HG03025 (cell line): ENCODE measurements around the gene TKT.
"Not testable (repeated sequence)": the region's sequence is repeated elsewhere in the genome, so short reads cannot be mapped to it uniquely, and the experiment has no call there.

Experiments
- ATAC-seq: cut with Tn5 transposase; IDR thresholded peaks from one replicate; pipeline ENCODE4 v1.9.1; 2021; ENCODE audit warnings: mild to moderate bottlenecking, moderate library complexity; ENCODE audit not compliant: unreplicated experiment, low FRiP score

TKT gene

DNA sequence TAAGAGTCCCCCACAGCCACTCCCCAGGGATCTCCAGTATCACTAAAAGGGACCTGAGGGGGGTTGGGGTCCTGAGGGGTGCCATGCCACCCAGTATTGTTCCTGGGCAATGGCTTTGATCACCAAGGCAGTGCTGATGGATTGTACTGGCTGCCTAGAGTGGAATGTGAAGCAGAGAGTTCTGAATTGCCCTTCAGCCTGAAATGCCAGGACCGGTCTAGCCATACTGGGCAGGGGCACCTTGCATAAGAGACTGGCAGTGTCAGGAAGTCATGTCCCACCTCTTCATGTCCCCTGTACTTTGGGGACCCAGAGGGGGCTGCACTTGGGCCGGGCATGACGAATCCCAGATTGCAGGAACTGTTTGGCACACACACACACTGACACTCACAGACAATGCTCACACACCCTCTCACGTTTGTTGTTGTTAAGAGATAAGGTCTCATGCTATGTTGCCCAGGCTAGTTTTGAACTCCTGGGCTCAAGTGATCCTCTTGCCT, 4.5 kb upstream of the TKT start:
- ATAC-seq, result no peak

- ATAC-seq, result no peak
These were observed 3.8 kb upstream of the TKT start for GRCh38 chr3:53259427-53260259.

- ATAC-seq, result no peak
These were observed 3.0 kb upstream of the TKT start for GRCh38 chr3:53258600-53259426.

DNA sequence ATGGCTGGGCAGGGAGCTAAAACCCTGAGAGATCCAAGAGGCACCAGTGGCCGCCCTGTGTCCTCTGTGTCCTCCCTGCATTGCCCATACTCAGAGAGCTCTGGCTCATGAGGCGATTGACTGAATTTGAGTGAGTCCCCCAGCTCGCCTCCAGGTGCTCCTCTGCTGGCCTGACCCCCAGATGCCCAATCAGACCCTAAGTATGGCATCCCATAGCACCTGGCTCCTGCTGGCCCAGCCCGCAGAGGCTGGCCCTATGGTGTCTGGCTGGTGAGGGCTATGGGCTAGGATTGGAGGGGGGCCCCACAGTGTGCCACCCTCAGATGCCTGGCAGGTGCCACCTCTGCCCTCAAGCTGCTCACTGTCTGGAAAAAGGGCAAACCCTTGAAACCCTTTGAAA, 1.6 kb upstream of the TKT start:
- no peak for ATAC-seq

DNA sequence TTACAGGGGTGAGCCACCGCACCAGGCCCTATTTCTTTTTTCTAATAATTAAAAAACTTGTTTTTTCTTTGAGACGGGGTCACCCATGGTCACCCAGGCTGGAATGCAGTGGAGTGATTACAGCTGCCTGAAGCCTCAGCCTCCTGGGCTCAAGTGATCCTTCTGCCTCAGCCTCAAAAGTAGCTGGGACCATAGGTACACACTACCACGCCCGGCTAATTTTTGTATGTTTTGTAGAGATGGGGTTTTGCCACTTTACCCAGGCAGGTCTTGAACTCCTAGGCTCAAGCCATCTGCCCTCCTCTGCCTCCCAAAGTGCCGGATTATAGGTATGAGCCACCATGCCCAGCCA, 858 bp upstream of the TKT start:
- no peak for ATAC-seq

DNA sequence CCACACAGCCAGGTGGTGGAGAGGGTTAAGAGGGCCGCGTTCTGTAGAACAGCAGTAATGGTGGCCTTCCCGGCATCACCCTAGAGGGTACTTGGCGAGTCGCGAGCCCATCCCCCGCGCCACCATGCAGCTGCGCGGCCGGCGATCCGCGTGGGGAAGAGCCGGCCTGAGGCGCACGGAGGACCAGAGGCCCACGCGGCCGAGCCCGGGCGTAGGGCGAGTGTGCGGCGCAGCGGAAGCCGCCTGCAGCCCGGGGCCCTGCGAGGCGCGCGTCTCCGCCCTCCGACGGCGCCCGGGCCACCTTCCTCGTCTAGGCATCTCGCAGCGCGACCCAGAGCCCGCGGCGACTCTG, 423 bp downstream of the TKT start:
- ATAC-seq, result peak; percentile 30

DNA sequence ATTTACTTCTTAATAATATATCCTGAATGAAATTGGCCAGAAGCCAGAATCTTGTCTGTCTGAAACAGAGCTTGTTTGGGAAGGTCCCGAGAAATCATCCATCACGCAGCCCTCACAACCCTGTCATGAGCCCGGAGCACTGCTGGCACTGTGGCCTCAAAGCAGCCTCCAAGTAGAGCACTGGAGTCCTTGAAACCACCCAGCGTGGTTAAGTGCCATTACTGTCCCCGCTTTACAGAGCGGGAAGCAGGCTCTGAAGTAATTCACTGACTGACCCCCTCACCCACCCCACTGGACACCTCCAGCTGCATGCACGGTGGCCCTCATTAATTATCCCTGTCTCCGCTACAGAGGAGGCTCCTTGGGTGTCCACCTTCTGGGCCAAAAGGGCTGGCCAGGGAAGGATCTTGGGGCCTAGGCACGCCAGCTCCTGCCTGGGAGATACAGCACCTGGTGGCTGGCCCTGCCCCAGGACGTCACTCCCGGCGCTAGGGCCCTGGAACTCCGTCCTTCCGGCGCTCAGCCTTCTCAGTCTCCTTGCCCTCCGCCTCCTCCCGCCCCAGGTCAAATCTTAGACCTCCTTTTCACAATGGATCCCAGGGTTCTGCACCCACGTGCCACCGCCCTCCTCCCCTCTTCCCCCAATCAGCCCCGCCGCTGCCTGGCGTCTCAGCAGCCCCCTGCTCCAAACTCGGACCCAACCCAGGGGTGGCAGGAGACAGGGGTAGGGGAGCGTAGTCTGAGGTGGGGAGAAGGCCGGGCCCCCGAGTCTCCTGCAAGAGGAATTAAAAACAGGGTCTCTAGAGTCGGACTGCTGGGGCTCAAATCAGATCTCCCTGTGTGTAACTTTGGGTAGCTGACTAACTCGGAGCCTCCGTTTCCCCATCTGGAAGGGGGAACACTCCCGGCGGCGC, 1.1 kb downstream of the TKT start:
- ATAC-seq, result peak; percentile 45

DNA sequence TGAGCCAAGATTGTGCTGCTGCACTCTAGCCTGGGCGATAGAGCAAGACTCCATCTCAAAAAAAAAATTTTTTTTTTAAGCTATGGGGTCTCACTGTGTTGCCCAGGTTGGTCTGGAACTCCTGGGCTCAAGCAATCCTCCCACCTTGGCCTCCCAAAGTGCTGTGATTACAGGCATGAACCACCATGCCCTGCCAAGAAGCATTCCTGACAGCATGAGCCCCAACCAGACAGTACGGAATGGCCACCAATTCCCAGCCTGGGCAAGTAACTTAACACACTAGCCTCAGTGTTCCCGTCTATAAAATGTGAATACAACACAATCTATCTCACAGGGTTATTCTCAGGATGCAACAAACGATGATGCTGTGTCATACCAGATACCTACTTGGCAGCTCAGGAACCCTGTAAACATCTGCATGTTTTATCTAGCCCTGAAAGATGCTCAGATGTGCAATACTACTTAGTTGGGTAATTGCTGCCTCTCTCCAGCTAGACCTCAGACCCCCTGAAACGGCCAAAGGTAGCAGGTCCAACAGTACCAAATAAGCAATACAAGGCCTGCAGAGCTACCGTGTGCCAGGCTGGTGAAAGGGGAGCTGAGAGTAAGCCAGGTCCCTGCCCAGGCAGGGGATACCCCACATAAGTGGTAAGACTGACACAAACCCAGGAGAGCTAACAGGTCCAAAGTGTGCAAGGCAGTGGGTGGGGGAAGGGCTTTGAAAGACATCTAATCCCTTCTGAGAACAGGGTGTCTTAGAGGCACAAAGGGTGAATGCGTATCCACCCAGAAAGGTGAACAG, 1.9 kb downstream of the TKT start:
- ATAC-seq, result no peak

DNA sequence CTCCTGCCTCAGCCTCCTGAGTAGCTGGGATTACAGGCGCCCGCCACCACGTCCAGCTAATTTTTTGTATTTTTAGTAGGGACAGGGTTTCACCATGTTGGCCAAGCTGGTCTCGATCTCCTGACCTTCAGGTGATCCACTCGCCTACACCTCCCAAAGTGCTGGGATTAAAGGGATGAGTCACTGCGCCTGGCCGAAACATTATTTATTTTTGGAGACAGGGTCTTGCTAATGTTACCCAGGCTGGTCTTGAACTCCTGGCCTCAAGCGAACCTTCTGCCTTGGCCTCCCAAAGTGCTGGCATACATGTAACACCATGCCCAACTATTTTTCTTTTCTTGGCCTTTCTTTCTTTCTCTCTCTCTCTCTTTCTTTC, 2.9 kb downstream of the TKT start:
- ATAC-seq, result not testable (repeated sequence)

GRCh38 chr3:53252096-53252946, 3.5 kb downstream of the TKT start:
- ATAC-seq, result no peak

DNA sequence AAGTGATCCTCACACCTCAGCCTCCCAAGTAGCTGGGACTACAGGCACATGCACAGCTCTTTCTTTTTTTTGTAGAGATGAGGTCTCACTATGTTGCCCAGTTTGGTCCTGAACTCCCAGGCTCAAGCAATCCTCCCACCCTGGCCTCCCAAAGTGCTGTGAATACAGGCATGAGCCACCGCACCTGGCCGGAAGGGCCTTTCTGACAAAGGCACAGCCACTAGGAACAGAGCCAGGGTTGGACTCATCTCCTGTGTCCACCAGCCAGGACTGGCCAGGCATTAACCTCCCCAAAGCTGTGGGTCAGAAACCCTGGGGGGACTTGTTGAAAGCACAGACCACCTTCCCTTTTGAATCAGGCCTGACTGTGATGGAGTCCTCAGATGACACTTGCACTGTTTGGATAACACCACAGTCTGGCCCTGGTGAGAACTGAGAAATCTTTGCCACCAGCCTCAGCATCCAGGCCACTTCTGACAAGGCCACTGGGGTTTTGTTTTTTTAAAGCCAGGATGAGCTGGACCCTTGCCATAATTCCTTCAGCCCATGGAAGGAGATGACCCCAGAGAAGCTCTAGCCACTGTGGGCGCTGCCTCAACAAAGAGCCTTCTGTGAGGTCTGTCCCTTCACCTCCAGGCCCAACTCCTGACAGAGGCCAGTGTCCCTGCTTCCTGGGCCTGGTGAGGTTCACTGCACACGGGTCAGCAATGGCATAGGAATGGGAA, 4.8 kb downstream of the TKT start:
- ATAC-seq, result no peak

DNA sequence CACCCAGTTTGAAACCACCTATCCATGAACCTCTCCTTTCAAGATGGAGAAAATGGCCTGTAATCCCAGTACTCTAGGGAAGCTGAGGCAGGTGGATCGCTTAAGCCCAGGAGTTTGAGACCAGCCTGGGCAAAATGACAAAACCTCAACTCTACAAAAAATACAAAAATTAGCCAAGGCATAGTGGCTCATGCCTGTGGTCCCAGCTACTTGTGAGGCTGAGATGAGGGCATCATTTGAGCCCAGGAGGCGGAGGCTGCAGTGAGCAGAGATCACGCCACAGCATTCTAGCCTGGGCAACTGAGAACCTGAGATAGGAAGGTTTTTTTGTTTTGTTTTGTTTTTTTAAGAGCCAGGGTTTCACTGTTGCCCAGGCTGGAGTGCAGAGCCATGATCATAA, 5.4 kb downstream of the TKT start:
- ATAC-seq, result no peak

DNA sequence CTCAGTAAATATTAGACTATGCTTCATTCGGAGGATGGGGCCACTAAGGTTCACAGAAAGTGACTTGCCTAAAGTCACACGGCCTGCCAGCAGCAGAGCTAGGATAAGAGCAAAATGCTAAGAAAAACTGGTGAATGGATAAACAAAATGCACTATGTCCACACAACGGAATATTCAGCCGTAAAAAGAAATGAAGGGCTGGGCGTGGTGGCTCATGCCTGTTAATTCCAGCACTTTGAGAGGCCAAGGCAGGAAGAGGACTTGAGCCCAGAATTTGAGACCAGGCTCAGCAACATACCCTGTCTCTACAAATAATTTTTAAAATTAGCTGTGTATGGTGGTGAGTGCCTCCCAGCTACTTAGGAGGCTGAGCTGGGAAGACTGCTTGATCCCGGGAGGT, 7.7 kb downstream of the TKT start:
- no peak for ATAC-seq

- no peak for ATAC-seq
These were observed 8.2 kb downstream of the TKT start for GRCh38 chr3:53247619-53248018.

DNA sequence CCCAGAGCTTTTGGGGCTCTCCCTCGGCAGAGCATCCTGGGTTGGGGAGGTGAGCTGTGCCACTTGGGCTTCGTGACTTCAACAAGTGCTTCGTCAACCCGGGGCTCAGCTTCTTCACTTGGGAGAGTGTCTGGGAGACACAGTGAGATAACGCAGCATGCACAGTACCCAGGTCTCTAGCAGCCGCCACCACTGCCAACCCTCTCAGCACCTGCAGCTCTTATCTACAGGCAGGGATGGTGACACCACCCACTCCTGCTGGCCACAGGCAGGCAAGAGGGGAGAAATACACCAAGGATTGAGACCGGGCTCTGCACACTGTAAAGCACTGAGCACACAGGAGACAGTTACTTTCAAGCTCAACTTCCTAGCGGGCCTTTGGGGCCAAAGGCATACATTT, 11.6 kb downstream of the TKT start:
- ATAC-seq, result no peak

- no peak for ATAC-seq
These were observed 12.0 kb downstream of the TKT start for GRCh38 chr3:53243785-53244184.

DNA sequence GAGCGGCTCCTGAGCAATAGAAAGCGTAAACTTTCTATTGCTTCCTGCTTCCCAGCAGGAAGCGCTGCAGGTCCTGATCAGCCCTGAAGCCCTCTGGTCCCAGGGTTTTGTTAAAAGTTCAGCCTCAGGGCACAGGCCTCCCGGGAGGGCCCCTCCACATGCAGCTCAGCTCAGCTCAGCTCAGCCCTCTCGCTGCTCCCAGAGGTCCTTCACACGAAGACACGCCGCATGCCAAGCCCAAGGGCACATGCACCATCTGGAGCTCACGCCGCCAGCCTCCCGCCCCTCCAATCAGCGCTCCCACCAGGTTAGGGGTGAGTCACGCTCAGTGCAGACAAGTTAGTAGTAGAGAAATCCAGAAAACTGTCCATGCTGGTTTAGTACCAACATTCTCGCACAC, 12.7 kb downstream of the TKT start:
- no peak for ATAC-seq

DNA sequence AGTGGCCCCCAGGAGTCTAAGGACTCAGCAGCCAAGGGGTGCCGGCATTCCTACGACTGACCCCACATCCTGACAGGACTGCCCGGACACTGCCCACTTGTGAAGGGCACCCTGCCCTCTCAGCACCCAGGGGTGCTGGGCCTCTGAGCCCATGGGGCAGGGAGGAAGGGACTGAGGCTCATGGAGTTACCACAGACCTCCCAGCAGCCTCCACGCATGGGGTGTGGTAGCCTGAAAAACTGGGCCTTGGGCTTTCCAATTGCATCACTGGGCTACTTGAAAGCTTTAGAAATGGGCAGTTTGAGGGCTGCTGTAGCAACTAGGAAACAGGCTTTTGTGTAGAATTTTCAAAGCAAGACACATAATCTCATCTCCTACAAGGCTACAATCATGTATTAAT, 13.2 kb downstream of the TKT start:
- no peak for ATAC-seq

GRCh38 chr3:53242155-53242554, 13.7 kb downstream of the TKT start:
- ATAC-seq, result no peak
